AG09309 (cell line): ENCODE results near the gene FBXO10.

Experiments used
- DNase-seq: peaks from one replicate; pipeline ENCODE4 v3.0.0-alpha.2; 2010; ENCODE audit warnings: low read depth
- H3K4me3 ChIP-seq: 2 replicates; pipeline ENCODE4 v1.5.1; 2011; ENCODE audit warnings: mild to moderate bottlenecking, low read depth, low read length, moderate library complexity; ENCODE audit not compliant: control insufficient read depth
- CTCF ChIP-seq: IDR thresholded peaks from 2 replicates; pipeline ENCODE4 v1.5.1; 2011; ENCODE audit warnings: mild to moderate bottlenecking, low read depth, low read length, inconsistent platforms; ENCODE audit not compliant: insufficient read depth, control insufficient read depth; ENCODE audit errors: missing control alignments

FBXO10 gene

GRCh38 chr9:37575921-37576721 lies at the start of gene FBXO10:
TSS of gene FBXO10 (minus strand) at chr9:37576380. CDS start at chr9:37541768, 34,612 bp downstream.
- no peak for DNase-seq
- no peak for TF ChIP-seq CTCF
- H3K4me3 ChIP-seq: peak within 1 kb of the TSS; percentile 73

GRCh38 chr9:37625758-37626147 lies 49.6 kb upstream of the FBXO10 start:
- no peak for DNase-seq
- TF ChIP-seq CTCF: no peak

GRCh38 chr9:37625036-37625757 lies 49.0 kb upstream of the FBXO10 start:
- H3K4me3 ChIP-seq: no peak overlapping the region
- TF ChIP-seq CTCF: no peak
- no peak for DNase-seq

More at GRCh38 chr9:37625758-37626147, 49.6 kb upstream of the FBXO10 start:
- H3K4me3 ChIP-seq: no peak overlapping the region

- no peak for TF ChIP-seq CTCF
- no peak overlapping the region for H3K4me3 ChIP-seq
- no peak for DNase-seq
Observed at GRCh38 chr9:37624073-37624472, 47.9 kb upstream of the FBXO10 start.

- DNase-seq: no peak
- no peak for TF ChIP-seq CTCF
Observed at GRCh38 chr9:37623267-37623666, 47.1 kb upstream of the FBXO10 start.

GRCh38 chr9:37622462-37622861 lies 46.3 kb upstream of the FBXO10 start:
- no peak overlapping the region for H3K4me3 ChIP-seq
- peak; percentile 20 for DNase-seq

More at GRCh38 chr9:37623267-37623666, 47.1 kb upstream of the FBXO10 start:
- H3K4me3 ChIP-seq: no peak overlapping the region

More at GRCh38 chr9:37622462-37622861, 46.3 kb upstream of the FBXO10 start:
- TF ChIP-seq CTCF: no peak
